Lower leg skin (tissue), 3 donors: Measurements from ENCODE around the gene KIRREL2.

Experiments used
- CTCF ChIP-seq, 3 donors: fragments of 450-650 bp; IDR thresholded peaks; one replicate each; pipeline ENCODE4 v1.5.1; 2016; ENCODE audit warnings: antibody characterized with exemption in 3 of 3, mild to moderate bottlenecking in 3 of 3, moderate library complexity in 2 of 3
- POLR2A ChIP-seq, 2 donors: fragments of 450-650 bp; IDR thresholded peaks; one replicate each; pipeline ENCODE4 v1.6.1; 2016 to 2017; ENCODE audit warnings: antibody characterized with exemption in 2 of 2, mild to moderate bottlenecking in 1 of 2, moderate library complexity in 1 of 2

DNA sequence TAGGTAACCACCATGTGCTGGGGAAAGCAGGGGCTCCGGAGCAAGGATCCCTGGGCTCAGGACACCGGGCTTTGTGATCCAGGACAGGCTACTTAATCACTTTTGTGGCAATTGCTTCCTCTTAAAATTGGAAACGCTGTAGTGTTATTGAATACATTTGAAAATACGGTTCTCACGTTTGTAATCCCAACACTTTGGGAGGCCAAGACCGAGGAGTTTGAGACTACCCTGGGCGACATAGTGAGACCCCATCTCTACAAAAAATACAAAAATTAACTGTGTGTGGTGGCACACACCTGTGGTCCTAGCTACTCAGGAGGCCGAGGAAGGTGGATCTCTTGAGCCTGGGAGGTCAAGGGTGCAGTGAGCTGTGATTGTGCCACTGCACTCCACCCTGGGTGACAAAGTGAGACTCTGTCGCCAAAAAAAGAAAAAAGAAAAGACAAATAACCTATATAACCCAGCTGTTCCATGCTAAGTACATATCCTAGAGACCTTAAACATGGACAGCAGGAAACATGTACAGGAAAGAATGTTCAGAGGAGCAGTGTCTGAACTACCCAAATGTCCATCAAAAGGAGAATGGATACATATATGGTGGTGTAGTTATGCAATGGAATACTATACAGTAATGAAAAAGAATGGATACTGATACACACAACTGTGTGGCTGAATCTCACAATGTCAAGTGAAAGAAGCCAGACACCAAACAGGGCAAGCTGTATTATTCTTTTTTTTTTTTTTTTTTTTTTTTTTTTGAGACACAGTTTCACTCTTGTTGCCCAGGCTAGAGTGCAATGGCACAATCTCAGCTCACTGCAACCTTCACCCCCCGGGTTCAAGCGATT, 43.4 kb upstream of the KIRREL2 start:
- TF ChIP-seq CTCF (IDR thresholded peaks at IDR 0.05) = no peak
- no peak for TF ChIP-seq POLR2A (IDR thresholded peaks at IDR 0.05)
